K562 (cell line): Measurements from ENCODE around the gene CDC45. TPM values are rescaled to one million over a fixed set of nuclear protein-coding genes. Genes with fewer than 3 reads are reported as not detected.

Source experiments
- MAX ChIP-seq: sonication (generic); formaldehyde crosslinking; IDR thresholded peaks from 2 replicates; pipeline ENCODE4 v1.9.0; 2022; ENCODE audit warnings: mild to moderate bottlenecking, missing genetic modification reagents
- MGA ChIP-seq: fragments of 450-650 bp; IDR thresholded peaks from 2 replicates; pipeline ENCODE4 v1.6.1; 2016; ENCODE audit warnings: mild to moderate bottlenecking, moderate library complexity
- SLC30A9 ChIP-seq: fragments of 250-450 bp; sonication (Bioruptor Pico); IDR thresholded peaks from 2 replicates; pipeline ENCODE4 v1.8.0; 2022; ENCODE audit warnings: mild to moderate bottlenecking, moderate library complexity
- WHSC1 ChIP-seq: IDR thresholded peaks from one replicate; pipeline ENCODE4 v1.6.1; 2012; ENCODE audit warnings: low read length, control low read depth, inconsistent platforms
- ZBTB40 ChIP-seq, 2 experiments: fragments of 450-650 bp in 1 of 2; sonication (generic) in 1 of 2; formaldehyde crosslinking in 1 of 2; IDR thresholded peaks; 2 replicates each; pipeline versions ENCODE4 v1.7.1 to v1.9.0; 2016 to 2022; ENCODE audit warnings: inconsistent platforms in 1 of 2, mild to moderate bottlenecking in 1 of 2, missing genetic modification reagents in 1 of 2
- ZNF263 ChIP-seq: sonication (generic); formaldehyde crosslinking; IDR thresholded peaks from 2 replicates; pipeline ENCODE4 v1.8.0; 2022; ENCODE audit warnings: mild to moderate bottlenecking, missing genetic modification reagents, borderline replicate concordance
- polyA plus RNA-seq, 8 experiments: library from polyadenylated mRNA; depleted of rRNA in 4 of 8; stranded (reverse) in 5 of 8; unstranded in 3 of 8; fragments of >200 nt; fragmentation: Nextera tagmentation in 2 of 8; fragmentation: Illumina TruSeq in 1 of 8; extraction: Ambion mirVana in 2 of 8; extraction: Trizol in 1 of 8; gene quantifications; 2 replicates each; pipeline versions ENCODE4 v1.2.1 to v1.2.3, GENCODE V29; 2011 to 2014; ENCODE audit warnings: inconsistent platforms in 1 of 8, missing spikeins in 1 of 8
- total RNA-seq, 7 experiments: library from RNA; depleted of rRNA in 6 of 7; stranded (reverse); fragments of >200 nt in 6 of 7; fragmentation: Illumina TruSeq in 2 of 7; extraction: Trizol in 2 of 7; gene quantifications; 2 replicates each; pipeline versions ENCODE4 v1.2.1 to v1.2.3, GENCODE V29; 2011 to 2021; ENCODE audit warnings: low replicate concordance in 1 of 7

Gene CDC45
- total and polyA plus RNA-seq, 9 of the 15 experiments (the other 6 are each of a cell fraction or from before 2014, with no cell fraction given): 251 to 580 (median 410) TPM

- TF ChIP-seq ZBTB40 (IDR thresholded peaks at IDR 0.05) (no peak), ZBTB40 (CRISPR knock-in tag; IDR thresholded peaks at IDR 0.05) (0 out of 2 replicates have a peak, but pooled peaks have one; percentile 37), ZNF263 (CRISPR knock-in tag) (peak; percentile 21; the same call in 1 of the 2 replicates), SLC30A9 (CRISPR knock-in tag) (no peak), MAX (CRISPR knock-in tag) (peak; percentile 40; the same call in 1 of the 2 replicates), MGA (no peak), WHSC1 (peak; percentile 99)
Observed at GRCh38 chr22:19464546-19464945, 15.2 kb upstream of the CDC45 start (continued).
